Epidermal melanocyte (primary cell): ENCODE measurements around the gene BCKDHB.

Experiments
- DNase-seq: peaks from one replicate; pipeline ENCODE4 v3.0.0; 2011; ENCODE audit warnings: low spot score; ENCODE audit not compliant: insufficient read length

Gene BCKDHB

DNA sequence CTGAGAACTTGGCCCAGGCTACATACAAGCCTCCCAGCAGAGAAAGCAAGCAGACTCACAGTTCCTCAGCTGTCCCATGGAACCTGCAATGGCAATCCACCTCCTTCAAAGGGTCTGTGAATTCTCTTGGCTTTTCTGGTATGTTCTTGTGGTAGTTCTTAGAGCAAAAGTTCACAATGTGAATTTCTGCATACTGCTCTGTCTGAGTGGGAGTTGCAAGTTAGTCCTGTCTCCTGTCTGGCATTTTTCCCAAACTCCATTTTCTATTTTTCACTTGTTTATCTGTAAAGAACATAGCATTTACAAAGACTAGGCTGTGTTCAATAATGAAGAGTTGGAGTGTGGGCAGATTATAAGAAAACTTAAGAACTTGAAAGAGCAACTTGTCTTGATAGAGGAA, 269.9 kb downstream of the BCKDHB start:
- DNase-seq = no peak

DNA sequence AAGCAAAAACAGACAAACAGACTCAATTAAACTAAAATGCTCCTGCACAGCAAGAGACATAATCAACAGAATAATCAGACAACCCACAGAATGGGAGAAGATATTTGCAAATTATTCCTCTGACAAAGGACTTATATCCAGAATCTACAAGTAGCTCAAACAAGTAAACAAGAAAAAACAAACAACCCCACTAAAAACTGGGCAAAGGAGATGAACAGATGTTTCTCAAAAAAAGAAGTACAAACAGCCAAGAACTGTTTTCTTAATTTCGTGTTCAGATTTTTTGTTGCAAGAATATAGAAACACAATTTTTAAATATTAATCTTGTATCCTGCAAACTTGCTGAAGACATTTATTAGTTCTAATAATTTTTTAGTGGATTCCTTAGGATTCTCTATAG, 274.1 kb downstream of the BCKDHB start:
- no peak for DNase-seq

- no peak for DNase-seq
These were observed 276.3 kb downstream of the BCKDHB start for GRCh38 chr6:80382811-80383210.

GRCh38 chr6:80388507-80388906, 282.0 kb downstream of the BCKDHB start:
- DNase-seq = no peak
